Progenitor cell of endocrine pancreas (in vitro differentiated cells): ENCODE data around the gene GNA15. TPM values are rescaled to one million over a fixed set of nuclear protein-coding genes. Genes with fewer than 3 reads are reported as not detected.

ENCODE experiments used
- DNase-seq: peaks from one replicate; pipeline ENCODE4 v3.0.0; 2021; ENCODE audit warnings: low spot score; ENCODE audit not compliant: unreplicated experiment
- H3K27ac Mint-ChIP-seq: 2 replicates; pipeline ENCODE4 v1.8.0; 2021; ENCODE audit warnings: mild to moderate bottlenecking, moderate library complexity, mixed read lengths
- H3K27me3 Mint-ChIP-seq: 2 replicates; pipeline ENCODE4 v1.8.0; 2021; ENCODE audit warnings: mixed read lengths
- H3K36me3 Mint-ChIP-seq: 2 replicates; pipeline ENCODE4 v1.8.0; 2022; ENCODE audit warnings: mixed read lengths; ENCODE audit not compliant: insufficient read depth
- H3K4me1 Mint-ChIP-seq: 2 replicates; pipeline ENCODE4 v1.8.0; 2021; ENCODE audit warnings: low read depth, mixed read lengths
- H3K4me3 Mint-ChIP-seq: 2 replicates; pipeline ENCODE4 v1.8.0; 2021; ENCODE audit warnings: low read depth, mild to moderate bottlenecking, moderate library complexity, mixed read lengths
- H3K9me3 Mint-ChIP-seq: 2 replicates; pipeline ENCODE4 v1.8.0; 2021; ENCODE audit warnings: low read depth, mixed read lengths
- total RNA-seq: library from RNA; stranded (reverse); gene quantifications from 2 replicates; pipeline ENCODE4 v1.2.1, GENCODE V29; 2021
- TF ChIP-seq, protein P1 (sequence below): fragments of 200-600 bp; sonication (generic); IDR thresholded peaks from one replicate; pipeline ENCODE4 v1.5.0; 2021; ENCODE audit warnings: antibody characterized with exemption, mild to moderate bottlenecking; ENCODE audit not compliant: unreplicated experiment

The GNA15 gene
- total RNA-seq, 1 donor from 2014 or later: not detected

DNA sequence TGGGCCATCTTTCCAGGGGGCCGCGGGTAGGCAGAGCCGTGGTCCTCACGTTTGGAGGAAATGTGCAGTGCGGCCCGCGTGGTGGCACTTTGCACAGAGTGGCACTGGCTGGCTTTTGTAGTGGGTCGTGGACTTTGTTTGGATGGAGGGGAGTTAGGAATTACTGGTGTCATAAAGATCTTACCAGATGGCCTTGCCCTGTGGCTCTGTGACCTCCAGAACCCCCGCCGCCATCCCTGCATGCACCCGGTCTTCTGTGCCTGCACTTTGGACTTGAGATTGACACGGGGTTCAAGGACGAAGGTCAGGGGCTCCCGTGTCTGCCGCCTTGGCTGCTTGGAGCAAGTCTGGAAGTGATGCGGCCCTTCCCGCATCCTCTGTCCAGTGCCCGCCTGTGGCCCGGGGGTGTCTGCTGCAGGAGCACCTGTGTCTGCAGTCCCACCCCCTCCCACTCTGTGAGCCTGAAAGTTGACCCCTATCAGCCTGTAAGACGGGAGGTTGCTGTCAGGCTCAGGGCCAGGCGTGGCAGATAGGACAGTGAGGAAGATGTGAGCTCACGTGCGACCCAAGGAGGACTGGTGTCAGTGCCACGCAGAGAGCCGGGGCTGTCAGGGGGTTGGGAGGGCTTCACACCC, 39.4 kb upstream of the GNA15 start:
- peaks cover 21% of the 10 kb centered on the region for H3K4me1 Mint-ChIP-seq
- no peak for DNase-seq
- H3K27me3 Mint-ChIP-seq: no peaks in the 10 kb centered on the region
- no peaks in the 10 kb centered on the region for H3K36me3 Mint-ChIP-seq
- H3K27ac Mint-ChIP-seq: peak overlapping the region; percentile 86
- peak overlapping the region; percentile 83 for H3K4me3 Mint-ChIP-seq
- TF ChIP-seq, protein P1, sequence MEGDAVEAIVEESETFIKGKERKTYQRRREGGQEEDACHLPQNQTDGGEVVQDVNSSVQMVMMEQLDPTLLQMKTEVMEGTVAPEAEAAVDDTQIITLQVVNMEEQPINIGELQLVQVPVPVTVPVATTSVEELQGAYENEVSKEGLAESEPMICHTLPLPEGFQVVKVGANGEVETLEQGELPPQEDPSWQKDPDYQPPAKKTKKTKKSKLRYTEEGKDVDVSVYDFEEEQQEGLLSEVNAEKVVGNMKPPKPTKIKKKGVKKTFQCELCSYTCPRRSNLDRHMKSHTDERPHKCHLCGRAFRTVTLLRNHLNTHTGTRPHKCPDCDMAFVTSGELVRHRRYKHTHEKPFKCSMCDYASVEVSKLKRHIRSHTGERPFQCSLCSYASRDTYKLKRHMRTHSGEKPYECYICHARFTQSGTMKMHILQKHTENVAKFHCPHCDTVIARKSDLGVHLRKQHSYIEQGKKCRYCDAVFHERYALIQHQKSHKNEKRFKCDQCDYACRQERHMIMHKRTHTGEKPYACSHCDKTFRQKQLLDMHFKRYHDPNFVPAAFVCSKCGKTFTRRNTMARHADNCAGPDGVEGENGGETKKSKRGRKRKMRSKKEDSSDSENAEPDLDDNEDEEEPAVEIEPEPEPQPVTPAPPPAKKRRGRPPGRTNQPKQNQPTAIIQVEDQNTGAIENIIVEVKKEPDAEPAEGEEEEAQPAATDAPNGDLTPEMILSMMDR: no peak
- H3K9me3 Mint-ChIP-seq: no peaks in the 10 kb centered on the region

DNA sequence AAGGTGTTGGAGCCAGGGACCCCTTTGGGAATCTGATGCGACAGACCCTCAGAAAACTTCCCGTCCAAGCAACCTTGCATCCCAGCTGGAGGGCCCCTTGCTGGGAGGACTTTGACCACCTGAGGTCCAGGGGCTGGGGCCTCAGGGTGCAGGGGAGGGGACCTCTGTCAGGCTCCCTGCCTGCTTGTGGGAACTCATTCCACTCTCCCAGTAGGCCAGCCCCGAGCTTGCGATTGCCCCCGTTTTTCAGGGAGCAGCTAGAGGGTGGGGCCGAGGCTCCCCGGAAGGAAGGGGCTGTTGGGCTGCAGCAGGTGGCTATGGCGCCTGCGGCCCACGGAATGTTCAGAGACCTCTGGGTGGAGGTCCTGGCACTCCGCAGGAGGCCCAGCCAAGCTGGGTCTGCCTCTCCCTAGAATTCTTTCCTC, 38.9 kb upstream of the GNA15 start:
- TF ChIP-seq, protein P1: no peak
- Mint-ChIP-seq H3K27me3 (no peaks in the 10 kb centered on the region), H3K27ac (no peak overlapping the region), H3K36me3 (no peaks in the 10 kb centered on the region), H3K4me3 (no peak overlapping the region), H3K4me1 (peaks cover 23% of the 10 kb centered on the region), H3K9me3 (no peaks in the 10 kb centered on the region)
- no peak for DNase-seq

DNA sequence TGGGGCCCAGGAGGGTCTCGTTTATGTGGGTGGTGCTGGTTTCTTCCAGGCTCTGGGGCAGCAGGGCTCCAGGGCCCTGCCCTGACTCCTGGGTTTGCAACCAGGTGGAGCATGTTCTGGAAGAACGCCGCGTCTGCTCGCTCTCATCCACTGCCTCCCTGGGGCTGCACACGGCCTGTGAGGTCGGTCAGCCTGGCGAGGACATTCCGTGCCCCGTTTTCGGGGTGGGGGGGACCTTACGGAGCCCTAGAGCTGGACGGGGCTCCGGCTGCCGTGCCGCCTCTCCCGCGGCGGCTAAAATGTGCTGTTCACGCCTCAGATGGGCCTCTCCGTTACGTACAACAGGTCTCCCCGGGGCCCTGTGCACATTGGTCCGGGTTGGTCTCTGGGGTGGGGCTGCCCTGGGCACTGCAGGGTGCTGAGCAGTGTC, 38.4 kb upstream of the GNA15 start:
- Mint-ChIP-seq H3K27ac (no peak overlapping the region), H3K9me3 (no peaks in the 10 kb centered on the region), H3K4me3 (no peak overlapping the region), H3K4me1 (peaks cover 23% of the 10 kb centered on the region), H3K36me3 (no peaks in the 10 kb centered on the region), H3K27me3 (no peaks in the 10 kb centered on the region)
- TF ChIP-seq, protein P1: no peak
- no peak for DNase-seq

DNA sequence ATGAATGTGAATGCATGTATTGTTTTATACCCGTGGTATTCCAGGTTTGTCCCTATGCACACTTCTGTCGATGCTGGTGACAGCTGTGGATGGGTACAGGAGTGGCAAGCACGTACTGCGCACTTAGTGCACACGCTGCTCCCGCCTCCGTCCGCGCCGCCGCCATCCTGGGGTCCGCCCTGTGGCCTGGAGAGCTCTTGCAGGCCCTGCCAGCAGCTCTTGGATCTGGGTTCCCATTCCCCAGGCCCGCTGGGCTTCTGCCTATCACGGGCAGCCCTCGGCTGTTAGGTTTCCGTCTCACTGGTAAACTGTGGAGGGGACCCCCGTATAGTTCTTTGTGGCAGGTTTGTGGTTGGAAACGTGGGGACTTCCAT, 37.7 kb upstream of the GNA15 start:
- Mint-ChIP-seq H3K4me3 (no peak overlapping the region), H3K9me3 (no peaks in the 10 kb centered on the region), H3K36me3 (no peaks in the 10 kb centered on the region), H3K4me1 (peaks cover 23% of the 10 kb centered on the region), H3K27ac (no peak overlapping the region), H3K27me3 (no peaks in the 10 kb centered on the region)
- TF ChIP-seq, protein P1: no peak
- DNase-seq: no peak

DNA sequence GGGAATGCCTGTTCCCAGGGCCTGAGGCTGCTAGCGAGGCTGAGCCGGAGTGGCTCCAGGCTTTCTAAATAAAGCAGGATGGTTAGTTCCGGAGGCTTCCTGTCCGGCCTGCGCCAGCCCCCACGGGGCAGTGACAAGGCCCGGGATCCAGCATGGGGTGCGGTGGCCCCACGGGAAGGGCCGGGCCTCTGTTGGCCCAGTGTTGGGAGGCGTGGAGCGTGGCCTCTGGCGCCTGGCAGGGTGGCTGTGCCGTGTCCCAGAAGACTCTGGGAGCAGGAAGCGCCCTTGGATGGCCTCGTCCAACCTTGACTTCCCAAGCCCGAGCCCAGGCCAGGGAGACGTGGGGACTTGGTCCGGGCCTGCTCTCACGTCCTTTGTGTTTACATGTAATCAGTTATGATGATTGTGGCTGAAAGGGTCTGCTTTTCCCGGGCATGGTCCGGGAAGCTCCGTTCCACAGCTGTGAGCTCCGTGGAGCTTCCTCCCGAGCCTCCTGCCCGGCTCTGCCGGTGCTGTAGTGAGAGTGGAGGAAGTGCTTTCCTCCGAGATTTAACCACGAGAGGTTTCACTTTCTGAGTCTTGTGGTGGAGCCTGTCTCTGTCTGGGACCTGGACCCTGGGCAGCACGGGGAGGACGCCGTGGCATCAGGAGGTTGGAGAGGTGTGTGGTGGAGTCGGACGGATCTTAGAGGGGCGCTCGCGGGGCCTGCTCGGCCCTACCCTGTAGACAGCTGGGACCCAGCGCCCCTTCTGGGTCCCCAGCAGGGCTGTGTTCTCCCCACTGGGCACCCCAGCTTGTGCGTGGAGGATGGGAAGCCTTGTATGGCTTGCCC, 37.1 kb upstream of the GNA15 start:
- no peaks in the 10 kb centered on the region for H3K36me3 Mint-ChIP-seq
- H3K27ac Mint-ChIP-seq: no peak overlapping the region
- H3K9me3 Mint-ChIP-seq: no peaks in the 10 kb centered on the region
- TF ChIP-seq, protein P1: no peak
- no peak overlapping the region for H3K4me3 Mint-ChIP-seq
- peaks cover 23% of the 10 kb centered on the region for H3K4me1 Mint-ChIP-seq
- DNase-seq: no peak
- no peaks in the 10 kb centered on the region for H3K27me3 Mint-ChIP-seq
